Measurements from ENCODE around the gene EIF1AX. TPM values are rescaled to one million over a fixed set of nuclear protein-coding genes. Genes with fewer than 3 reads are reported as not detected.

The EIF1AX gene
- total RNA-seq, 1 experiment from 2014 or later = 132 TPM

DNA sequence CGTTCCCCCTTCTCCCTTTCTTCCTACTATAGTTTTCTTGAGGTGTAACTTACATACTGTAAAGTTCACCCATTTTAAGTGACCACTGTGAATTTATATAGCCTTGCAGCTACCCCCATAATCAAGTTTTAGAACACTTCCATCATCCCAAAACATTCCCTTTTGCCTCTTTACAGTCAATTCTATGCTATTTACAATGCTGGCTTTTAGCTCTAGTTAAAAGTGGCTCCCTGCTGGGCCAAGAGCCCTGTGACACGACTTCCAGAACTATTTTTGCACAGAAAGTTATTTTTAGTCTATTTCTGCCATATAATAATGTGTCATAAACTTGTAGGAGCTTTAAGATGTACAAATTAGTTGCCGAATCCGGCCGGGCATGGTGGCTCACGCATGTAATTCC is 51.8 kb downstream of the EIF1AX start:
- Histone ChIP-seq H4K20me1 (ENCODE audit: insufficient read depth) (no peaks in the 10 kb centered on the region), H3K9me3 (ENCODE audit: control insufficient read depth in 1 of 2, insufficient read depth in 1 of 2, low read depth in 1 of 2, low read length in 2 of 2) (no peaks in the 10 kb centered on the region), H3K4me1 (ENCODE audit: control insufficient read depth in 1 of 2, insufficient read depth in 2 of 2, low read length in 2 of 2) (no peaks in the 10 kb centered on the region), H3K4me3 (replicated peaks in 1 of 2; ENCODE audit: low read depth in 1 of 2, low read length in 2 of 2) (no peak overlapping the region), H3K79me2 (ENCODE audit: insufficient read depth, low read length) (no peaks in the 10 kb centered on the region), H3K9ac (ENCODE audit: low read length) (no peak overlapping the region), H3K27me3 (ENCODE audit: insufficient read depth, low read length) (no peaks in the 10 kb centered on the region), H3K4me2 (ENCODE audit: low read length) (no peak overlapping the region), H3K9me2 (ENCODE audit: insufficient read depth) (no peaks in the 10 kb centered on the region), H3K36me3 (ENCODE audit: control insufficient read depth in 1 of 2, insufficient read depth in 2 of 2, low read length in 2 of 2) (no peaks in the 10 kb centered on the region), H2AFZ (ENCODE audit: low read depth, low read length, poor library complexity, severe bottlenecking) (no peak overlapping the region), H3K27ac (ENCODE audit: low read depth, low read length) (no peak overlapping the region)
- no TSS peak for BruUV-seq (replicated peaks)
- TF ChIP-seq, protein P1, sequence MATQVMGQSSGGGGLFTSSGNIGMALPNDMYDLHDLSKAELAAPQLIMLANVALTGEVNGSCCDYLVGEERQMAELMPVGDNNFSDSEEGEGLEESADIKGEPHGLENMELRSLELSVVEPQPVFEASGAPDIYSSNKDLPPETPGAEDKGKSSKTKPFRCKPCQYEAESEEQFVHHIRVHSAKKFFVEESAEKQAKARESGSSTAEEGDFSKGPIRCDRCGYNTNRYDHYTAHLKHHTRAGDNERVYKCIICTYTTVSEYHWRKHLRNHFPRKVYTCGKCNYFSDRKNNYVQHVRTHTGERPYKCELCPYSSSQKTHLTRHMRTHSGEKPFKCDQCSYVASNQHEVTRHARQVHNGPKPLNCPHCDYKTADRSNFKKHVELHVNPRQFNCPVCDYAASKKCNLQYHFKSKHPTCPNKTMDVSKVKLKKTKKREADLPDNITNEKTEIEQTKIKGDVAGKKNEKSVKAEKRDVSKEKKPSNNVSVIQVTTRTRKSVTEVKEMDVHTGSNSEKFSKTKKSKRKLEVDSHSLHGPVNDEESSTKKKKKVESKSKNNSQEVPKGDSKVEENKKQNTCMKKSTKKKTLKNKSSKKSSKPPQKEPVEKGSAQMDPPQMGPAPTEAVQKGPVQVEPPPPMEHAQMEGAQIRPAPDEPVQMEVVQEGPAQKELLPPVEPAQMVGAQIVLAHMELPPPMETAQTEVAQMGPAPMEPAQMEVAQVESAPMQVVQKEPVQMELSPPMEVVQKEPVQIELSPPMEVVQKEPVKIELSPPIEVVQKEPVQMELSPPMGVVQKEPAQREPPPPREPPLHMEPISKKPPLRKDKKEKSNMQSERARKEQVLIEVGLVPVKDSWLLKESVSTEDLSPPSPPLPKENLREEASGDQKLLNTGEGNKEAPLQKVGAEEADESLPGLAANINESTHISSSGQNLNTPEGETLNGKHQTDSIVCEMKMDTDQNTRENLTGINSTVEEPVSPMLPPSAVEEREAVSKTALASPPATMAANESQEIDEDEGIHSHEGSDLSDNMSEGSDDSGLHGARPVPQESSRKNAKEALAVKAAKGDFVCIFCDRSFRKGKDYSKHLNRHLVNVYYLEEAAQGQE (IDR thresholded peaks at IDR 0.05; ENCODE audit: low read depth) = no peak
- TF ChIP-seq YY1 (IDR thresholded peaks at IDR 0.05; ENCODE audit: extremely low read depth, insufficient replicate concordance, low read depth, low read length) = no peak
- TF ChIP-seq MAX (IDR thresholded peaks at IDR 0.05) = no peak
- no peak for TF ChIP-seq RAD21 (IDR thresholded peaks at IDR 0.05; ENCODE audit: low read depth)
- TF ChIP-seq CEBPB (IDR thresholded peaks at IDR 0.05; ENCODE audit: low read depth) = no peak
- no peak for TF ChIP-seq FOSL1 (IDR thresholded peaks at IDR 0.05; ENCODE audit: low read depth)
- ChIA-PET POLR2A (no interaction called here), RAD21 (ENCODE audit: low non-redundant PET in 1 of 2, low total read pairs in 2 of 2, uncharacterized antibody in 2 of 2, unreplicated experiment in 2 of 2) (no interaction called here), CTCF (no interaction called here)
- no peak for DNase-seq (ENCODE audit: low read depth, low spot score)
- no peak for ATAC-seq
- intact Hi-C loops (cut with micrococcal nuclease) = no loop called here

DNA sequence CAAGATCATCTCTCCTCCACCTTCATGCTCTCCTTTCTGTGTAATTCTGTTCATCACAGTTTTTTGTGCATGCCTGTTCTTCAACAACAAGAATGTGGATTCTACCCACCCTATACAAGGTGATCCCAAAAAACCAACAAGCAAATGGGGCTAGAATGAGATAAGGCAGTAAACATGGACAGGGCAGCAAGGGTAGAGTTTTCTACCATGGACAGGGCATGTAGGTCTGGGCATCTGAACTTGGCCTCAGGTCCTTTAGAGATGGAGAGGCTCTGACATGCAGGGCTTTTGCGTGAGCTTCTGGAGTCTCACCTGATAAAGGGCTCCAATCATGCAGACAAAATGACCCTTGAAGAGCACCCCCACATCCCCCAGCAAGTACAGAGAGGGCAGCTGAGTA is 61.4 kb downstream of the EIF1AX start:
- Histone ChIP-seq H3K27ac (ENCODE audit: low read depth, low read length) (no peak overlapping the region), H3K4me2 (ENCODE audit: low read length) (no peak overlapping the region), H2AFZ (ENCODE audit: low read depth, low read length, poor library complexity, severe bottlenecking) (no peak overlapping the region), H4K20me1 (ENCODE audit: insufficient read depth) (no peaks in the 10 kb centered on the region), H3K79me2 (ENCODE audit: insufficient read depth, low read length) (no peaks in the 10 kb centered on the region), H3K27me3 (ENCODE audit: insufficient read depth, low read length) (no peaks in the 10 kb centered on the region), H3K36me3 (ENCODE audit: control insufficient read depth in 1 of 2, insufficient read depth in 2 of 2, low read length in 2 of 2) (no peaks in the 10 kb centered on the region), H3K9me2 (ENCODE audit: insufficient read depth) (no peaks in the 10 kb centered on the region), H3K9ac (ENCODE audit: low read length) (no peak overlapping the region), H3K4me3 (replicated peaks in 1 of 2; ENCODE audit: low read depth in 1 of 2, low read length in 2 of 2) (no peak overlapping the region), H3K4me1 (ENCODE audit: control insufficient read depth in 1 of 2, insufficient read depth in 2 of 2, low read length in 2 of 2) (no peaks in the 10 kb centered on the region), H3K9me3 (ENCODE audit: control insufficient read depth in 1 of 2, insufficient read depth in 1 of 2, low read depth in 1 of 2, low read length in 2 of 2) (no peaks in the 10 kb centered on the region)
- RAD21 ChIA-PET (ENCODE audit: low non-redundant PET in 1 of 2, low total read pairs in 2 of 2, uncharacterized antibody in 2 of 2, unreplicated experiment in 2 of 2) = no interaction called here
- CTCF ChIA-PET = no interaction called here
- BruUV-seq (replicated peaks) = no TSS peak
- intact Hi-C loops (cut with micrococcal nuclease) = no loop called here
- POLR2A ChIA-PET = no interaction called here
- no peak for DNase-seq (ENCODE audit: low read depth, low spot score)
- no peak for ATAC-seq
- TF ChIP-seq ZNF274 (IDR thresholded peaks at IDR 0.05; ENCODE audit: low read depth, low read length) (no peak), YY1 (IDR thresholded peaks at IDR 0.05; ENCODE audit: extremely low read depth, insufficient replicate concordance, low read depth, low read length) (no peak), EZH2 (IDR thresholded peaks at IDR 0.05) (no peak), CTCF (IDR thresholded peaks at IDR 0.05 in 2 of 3, conservative IDR thresholded peaks at IDR 0.05 in 1 of 3; ENCODE audit: borderline replicate concordance in 1 of 3, insufficient read depth in 1 of 3, low read depth in 2 of 3, low read length in 2 of 3) (no peak)
- TF ChIP-seq, protein P2, sequence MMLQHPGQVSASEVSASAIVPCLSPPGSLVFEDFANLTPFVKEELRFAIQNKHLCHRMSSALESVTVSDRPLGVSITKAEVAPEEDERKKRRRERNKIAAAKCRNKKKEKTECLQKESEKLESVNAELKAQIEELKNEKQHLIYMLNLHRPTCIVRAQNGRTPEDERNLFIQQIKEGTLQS (IDR thresholded peaks at IDR 0.05) = no peak
- TF ChIP-seq, protein P3, sequence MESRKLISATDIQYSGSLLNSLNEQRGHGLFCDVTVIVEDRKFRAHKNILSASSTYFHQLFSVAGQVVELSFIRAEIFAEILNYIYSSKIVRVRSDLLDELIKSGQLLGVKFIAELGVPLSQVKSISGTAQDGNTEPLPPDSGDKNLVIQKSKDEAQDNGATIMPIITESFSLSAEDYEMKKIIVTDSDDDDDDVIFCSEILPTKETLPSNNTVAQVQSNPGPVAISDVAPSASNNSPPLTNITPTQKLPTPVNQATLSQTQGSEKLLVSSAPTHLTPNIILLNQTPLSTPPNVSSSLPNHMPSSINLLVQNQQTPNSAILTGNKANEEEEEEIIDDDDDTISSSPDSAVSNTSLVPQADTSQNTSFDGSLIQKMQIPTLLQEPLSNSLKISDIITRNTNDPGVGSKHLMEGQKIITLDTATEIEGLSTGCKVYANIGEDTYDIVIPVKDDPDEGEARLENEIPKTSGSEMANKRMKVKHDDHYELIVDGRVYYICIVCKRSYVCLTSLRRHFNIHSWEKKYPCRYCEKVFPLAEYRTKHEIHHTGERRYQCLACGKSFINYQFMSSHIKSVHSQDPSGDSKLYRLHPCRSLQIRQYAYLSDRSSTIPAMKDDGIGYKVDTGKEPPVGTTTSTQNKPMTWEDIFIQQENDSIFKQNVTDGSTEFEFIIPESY (IDR thresholded peaks at IDR 0.05; ENCODE audit: extremely low read depth, insufficient replicate concordance, low read length) = no peak

Data from HCT116 (cell line).